ENCODE results near the gene TPSG1. TPM values are rescaled to one million over a fixed set of nuclear protein-coding genes. Genes with fewer than 3 reads are reported as not detected.

Gene TPSG1
- total RNA-seq, 1 experiment from 2014 or later = not detected

GRCh38 chr16:1212616-1213194 lies 12.4 kb downstream of the TPSG1 start:
- Histone ChIP-seq H3K18ac (ENCODE audit: insufficient read length, low read depth, low read length) (no peak overlapping the region), H3K23me2 (ENCODE audit: insufficient read length, low read depth, low read length, poor library complexity, severe bottlenecking) (no peaks in the 10 kb centered on the region), H2BK15ac (ENCODE audit: low read depth, low read length) (no peak overlapping the region), H3K9ac (ENCODE audit: extremely low read depth, insufficient read length, low read length) (no peak overlapping the region), H4K20me1 (ENCODE audit: control insufficient read depth, insufficient read depth, insufficient read length) (peaks cover 3% of the 10 kb centered on the region), H3K14ac (ENCODE audit: insufficient read depth, low read length) (no peak overlapping the region), H4K91ac (ENCODE audit: insufficient read length, low read depth, low read length) (no peak overlapping the region), H2BK20ac (ENCODE audit: low read depth, low read length, poor library complexity, severe bottlenecking) (no peak overlapping the region), H3T11ph (ENCODE audit: low read length) (no peak overlapping the region), H3K27ac (ENCODE audit: insufficient read length, low read depth, low read length) (no peak overlapping the region), H3K9me3 (ENCODE audit: control insufficient read depth, low read depth, low read length) (no peaks in the 10 kb centered on the region), H2AFZ (ENCODE audit: low read length) (no peak overlapping the region), H3K79me1 (ENCODE audit: insufficient read depth, low read depth, low read length, poor library complexity, severe bottlenecking) (no peaks in the 10 kb centered on the region), H2BK12ac (ENCODE audit: insufficient read length, low read depth, low read length) (no peak overlapping the region), H4K8ac (replicated peaks; ENCODE audit: insufficient read length, low read depth, low read length) (no peak overlapping the region), H2BK120ac (ENCODE audit: low read depth, low read length, poor library complexity, severe bottlenecking) (no peak overlapping the region), H3K56ac (ENCODE audit: insufficient read length, low read depth, low read length) (no peak overlapping the region), H2BK5ac (ENCODE audit: insufficient read length, low read length) (no peak overlapping the region), H3K4me2 (ENCODE audit: insufficient read depth, insufficient read length, low read length) (no peak overlapping the region), H4K5ac (ENCODE audit: insufficient read length, low read depth, low read length) (no peak overlapping the region), H3K4ac (ENCODE audit: low read depth, low read length) (no peak overlapping the region), H3K4me1 (ENCODE audit: insufficient read depth, low read length) (no peaks in the 10 kb centered on the region), H3K27me3 (ENCODE audit: insufficient read depth, low read length) (no peaks in the 10 kb centered on the region), H3K79me2 (ENCODE audit: insufficient read depth, low read length) (no peaks in the 10 kb centered on the region), H2AK5ac (ENCODE audit: insufficient read length, low read length) (no peak overlapping the region), H3K23ac (ENCODE audit: insufficient read length, low read depth, low read length) (no peak overlapping the region)
- H3K27ac Mint-ChIP-seq = no peak overlapping the region
- no CpG with 5 or more reads among the region's 40 CpGs for WGBS (ENCODE audit: extremely low coverage, insufficient read length, low lambda C conversion rate)
- no peaks in the 10 kb centered on the region for H3K4me1 Mint-ChIP-seq
- no peaks in the 10 kb centered on the region for H3K9me3 Mint-ChIP-seq
- H3K27me3 Mint-ChIP-seq (ENCODE audit: low read depth) = no peaks in the 10 kb centered on the region
- TF ChIP-seq CTCF (conservative IDR thresholded peaks at IDR 0.05) = no peak
- no peak overlapping the region for H3K4me3 Mint-ChIP-seq
- peaks cover 0 to 43% (median 34%) of the 10 kb centered on the region in 3 experiments; a peak in 6 of 7 replicates for H3K36me3 Mint-ChIP-seq (ENCODE audit: insufficient read depth in 1 of 3, low read depth in 3 of 3)
- no peak for DNase-seq

Data from H9 (cell line).